Left lung (tissue), 14 donors: ENCODE measurements around the gene GALNT2. TPM values are rescaled to one million over a fixed set of nuclear protein-coding genes. Genes with fewer than 3 reads are reported as not detected.

Source experiments
- ATAC-seq: fragments of 200-7000 bp; cut with Tn5 transposase; one replicate; pipeline ENCODE4 v1.9.1; 2020; ENCODE audit warnings: moderate library complexity
- DNase-seq, 4 donors: peaks; one replicate each; pipeline ENCODE4 v3.0.0-alpha.2; 2013 to 2020
- H3K27ac ChIP-seq, 2 donors: fragments of 200-600 bp; sonication (generic) in 1 of 2; one replicate each; pipeline versions ENCODE4 v1.5.0 to v1.8.0; 2020 to 2021
- H3K27me3 ChIP-seq, 2 donors: fragments of 200-600 bp; sonication (generic) in 1 of 2; one replicate each; pipeline versions ENCODE4 v1.5.0 to v1.8.0; 2020 to 2021
- H3K36me3 ChIP-seq, 2 donors: fragments of 200-600 bp; sonication (generic) in 1 of 2; one replicate each; pipeline versions ENCODE4 v1.5.0 to v1.8.0; 2020 to 2021
- H3K4me1 ChIP-seq, 2 donors: fragments of 200-600 bp; one replicate each; pipeline ENCODE4 v1.8.0; 2021
- H3K4me3 ChIP-seq, 2 donors: fragments of 200-600 bp; sonication (generic) in 1 of 2; one replicate each; pipeline versions ENCODE4 v1.5.0 to v1.8.0; 2020 to 2021; ENCODE audit warnings: mild to moderate bottlenecking in 1 of 2
- H3K9me3 ChIP-seq, 2 donors: fragments of 200-600 bp; sonication (generic) in 1 of 2; one replicate each; pipeline versions ENCODE4 v1.5.0 to v1.8.0; 2020 to 2021
- CTCF ChIP-seq, 2 donors: fragments of 200-600 bp; sonication (generic) in 1 of 2; IDR thresholded peaks; one replicate each; pipeline versions ENCODE4 v1.5.0 to v1.8.0; 2021; ENCODE audit warnings: antibody characterized with exemption in 2 of 2
- intact Hi-C, 2 donors: fragments of 100-400 bp; cut with DNase I; formaldehyde crosslinking; loops; one replicate each; pipeline versions ENCODE4 v1.11.2 to v1.14.2; 2022
- long read RNA-seq, 12 donors: library from polyadenylated mRNA in 2 of 12; unstranded in 2 of 12; transcript quantifications; one replicate each; pipeline ENCODE4 v2.0.0 and lab custom pipeline, GENCODE V29; 2019 to 2026
- polyA plus RNA-seq, 6 donors: library from polyadenylated mRNA; unstranded; fragments of 120-200 nt; gene quantifications; one replicate each; pipeline ENCODE4 v1.2.1, GENCODE V29; 2013; ENCODE audit not compliant: insufficient read length in 6 of 6
- total RNA-seq, 2 donors: library from RNA; stranded (reverse); fragmentation: NEBNext Ultra II Directional; extraction: Animal tissue kit (Norgen Biotek cat#: 25700); gene quantifications; one replicate each; pipeline ENCODE4 v1.2.1, GENCODE V29; 2021
- donor health status: DM: no; HTN: yes; CAD: no.
- donor health status: DM: no; HTN: no; CAD: no.

Gene GALNT2
- total RNA-seq (100 to 1,000 TPM in 1 of 2 donors, 10 to 100 TPM in 1; 79.5 to 114 TPM), polyA plus RNA-seq (10 to 100 TPM; 27.6 to 42.5 (median 37.7) TPM)
- long read RNA-seq, donor 1, full-length matches to known transcripts: 11 of 21 reads
- long read RNA-seq, donor 1, partial matches to known transcripts: 10 of 21 reads
- long read RNA-seq, donor 1, other reads (novel, unspliced or antisense): 0 of 21 reads
- long read RNA-seq, donor 2, full-length matches to known transcripts: 17 of 27 reads
- long read RNA-seq, donor 2, partial matches to known transcripts: 10 of 27 reads
- long read RNA-seq, donor 2, other reads (novel, unspliced or antisense): 0 of 27 reads
- long read RNA-seq, donor 3, full-length matches to known transcripts: 9 of 9 reads
- long read RNA-seq, donor 3, partial matches to known transcripts: 0 of 9 reads
- long read RNA-seq, donor 3, other reads (novel, unspliced or antisense): 0 of 9 reads
- long read RNA-seq, donor 4, full-length matches to known transcripts: 5 of 8 reads
- long read RNA-seq, donor 4, partial matches to known transcripts: 2 of 8 reads
- long read RNA-seq, donor 4, other reads (novel, unspliced or antisense): 1 of 8 reads
- long read RNA-seq, donor 5, full-length matches to known transcripts: 10 of 15 reads
- long read RNA-seq, donor 5, partial matches to known transcripts: 5 of 15 reads
- long read RNA-seq, donor 5, other reads (novel, unspliced or antisense): 0 of 15 reads
- long read RNA-seq, donor 6, full-length matches to known transcripts: 8 of 27 reads
- long read RNA-seq, donor 6, partial matches to known transcripts: 19 of 27 reads
- long read RNA-seq, donor 6, other reads (novel, unspliced or antisense): 0 of 27 reads
- long read RNA-seq, donor 7, full-length matches to known transcripts: 5 of 5 reads
- long read RNA-seq, donor 7, partial matches to known transcripts: 0 of 5 reads
- long read RNA-seq, donor 7, other reads (novel, unspliced or antisense): 0 of 5 reads
- long read RNA-seq, donor 8, full-length matches to known transcripts: 14 of 32 reads
- long read RNA-seq, donor 8, partial matches to known transcripts: 18 of 32 reads
- long read RNA-seq, donor 8, other reads (novel, unspliced or antisense): 0 of 32 reads
- long read RNA-seq, donor 9: 0 reads
- long read RNA-seq, donor 10, full-length matches to known transcripts: 5 of 9 reads
- long read RNA-seq, donor 10, partial matches to known transcripts: 2 of 9 reads
- long read RNA-seq, donor 10, other reads (novel, unspliced or antisense): 2 of 9 reads
- long read RNA-seq, donor 11, full-length matches to known transcripts: 18 of 35 reads
- long read RNA-seq, donor 11, partial matches to known transcripts: 17 of 35 reads
- long read RNA-seq, donor 11, other reads (novel, unspliced or antisense): 0 of 35 reads
- long read RNA-seq, donor 12, full-length matches to known transcripts: 11 of 22 reads
- long read RNA-seq, donor 12, partial matches to known transcripts: 11 of 22 reads
- long read RNA-seq, donor 12, other reads (novel, unspliced or antisense): 0 of 22 reads

GRCh38 chr1:230066466-230067404 lies at the start of gene GALNT2:
Gene GALNT2 (plus strand): TSS chr1:230067238. CDS start chr1:230067281, 43 bp downstream.
- H3K9me3 ChIP-seq: peaks cover 0 to 5% of the 10 kb centered on the region in 2 donors
- peak; percentile 94 for ATAC-seq
- H3K27me3 ChIP-seq: no peaks in the 10 kb centered on the region
- no peak for TF ChIP-seq CTCF (IDR thresholded peaks at IDR 0.05)
- DNase-seq: peak; percentile 83 to 99 (median 90)
- intact Hi-C loops: no loop called here
- H3K27ac ChIP-seq: peak within 1 kb of the TSS; percentile 86 to 90
- peaks cover 12 to 33% of the 10 kb centered on the region in 2 donors for H3K4me1 ChIP-seq
- H3K36me3 ChIP-seq: no peaks in the 10 kb centered on the region
- H3K4me3 ChIP-seq: peak within 1 kb of the TSS; percentile 73 to 77

DNA sequence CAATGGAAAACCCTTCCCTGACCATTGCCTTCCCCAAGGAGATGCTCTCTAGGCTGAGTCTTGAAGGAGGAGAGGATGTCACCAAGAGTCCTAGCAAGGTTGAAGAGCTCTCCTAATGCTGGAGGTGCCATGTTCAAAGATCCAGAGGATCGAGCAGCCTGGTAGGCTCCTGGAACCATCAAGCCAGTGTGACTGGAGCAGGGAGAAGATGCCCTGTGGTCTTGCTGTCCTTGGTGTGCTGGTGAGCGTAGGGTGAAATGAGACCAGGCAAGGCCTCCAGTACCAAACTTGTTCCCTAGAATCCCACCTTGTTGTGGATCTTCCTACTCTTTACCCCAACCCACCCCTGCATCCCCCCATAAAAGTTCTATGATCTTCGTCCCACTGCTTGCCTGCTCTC lies 46.6 kb upstream of the GALNT2 start:
- Histone ChIP-seq H3K27ac (no peak overlapping the region), H3K36me3 (no peaks in the 10 kb centered on the region), H3K4me3 (no peak overlapping the region), H3K27me3 (no peaks in the 10 kb centered on the region), H3K4me1 (no peaks in the 10 kb centered on the region), H3K9me3 (no peaks in the 10 kb centered on the region)
- ATAC-seq (no peak), DNase-seq (no peak)
- intact Hi-C loops: no loop called here
- no peak for TF ChIP-seq CTCF (IDR thresholded peaks at IDR 0.05)

GRCh38 chr1:230022666-230023380 lies 44.2 kb upstream of the GALNT2 start:
- Histone ChIP-seq H3K4me1 (no peaks in the 10 kb centered on the region), H3K36me3 (no peaks in the 10 kb centered on the region), H3K27me3 (no peaks in the 10 kb centered on the region), H3K4me3 (no peak overlapping the region), H3K9me3 (no peaks in the 10 kb centered on the region), H3K27ac (no peak overlapping the region)
- DNase-seq (no peak), ATAC-seq (no peak)
- TF ChIP-seq CTCF (IDR thresholded peaks at IDR 0.05): no peak
- intact Hi-C loops: no loop called here

- Histone ChIP-seq H3K36me3 (no peaks in the 10 kb centered on the region), H3K4me3 (no peak overlapping the region), H3K9me3 (no peaks in the 10 kb centered on the region), H3K27me3 (no peaks in the 10 kb centered on the region), H3K27ac (no peak overlapping the region), H3K4me1 (no peaks in the 10 kb centered on the region)
- DNase-seq (no peak), ATAC-seq (no peak)
- intact Hi-C loops: no loop called here
- TF ChIP-seq CTCF (IDR thresholded peaks at IDR 0.05): no peak
These were observed 41.4 kb upstream of the GALNT2 start for GRCh38 chr1:230025686-230026085.
